ENCODE measurements around the gene SYT17.
A peak's percentile ranks its signal among the peaks of the same experiment; 100 is the strongest.
"Not testable (repeated sequence)": the region's sequence is repeated elsewhere in the genome, so short reads cannot be mapped to it uniquely, and the experiment has no call there.

Gene SYT17

DNA sequence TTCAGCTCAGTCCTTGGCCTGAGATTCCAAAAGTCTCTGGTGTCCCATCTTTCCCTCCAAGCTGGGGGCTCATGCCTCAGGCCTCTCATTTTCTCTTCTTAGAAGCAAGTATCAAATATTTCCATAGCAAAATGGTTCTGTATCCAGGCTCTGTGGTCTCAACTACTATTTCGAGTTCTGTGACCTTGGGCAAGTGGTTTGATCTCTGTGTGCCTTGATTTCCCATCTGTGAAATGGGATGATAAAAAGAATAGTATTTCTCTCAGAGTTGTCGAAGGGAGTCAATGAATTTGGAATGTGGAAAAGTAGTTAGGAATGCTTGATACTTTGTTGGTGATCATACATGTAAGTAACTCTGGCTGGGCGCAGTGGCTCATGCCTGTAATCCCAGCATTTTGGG, 6.4 kb downstream of the SYT17 start:
- DNase-seq, result no peak

- no peak for DNase-seq
These were observed 7.6 kb downstream of the SYT17 start for GRCh38 chr16:19175492-19176262.

- DNase-seq, result no peak
These were observed 9.2 kb downstream of the SYT17 start for GRCh38 chr16:19177111-19177739.

DNA sequence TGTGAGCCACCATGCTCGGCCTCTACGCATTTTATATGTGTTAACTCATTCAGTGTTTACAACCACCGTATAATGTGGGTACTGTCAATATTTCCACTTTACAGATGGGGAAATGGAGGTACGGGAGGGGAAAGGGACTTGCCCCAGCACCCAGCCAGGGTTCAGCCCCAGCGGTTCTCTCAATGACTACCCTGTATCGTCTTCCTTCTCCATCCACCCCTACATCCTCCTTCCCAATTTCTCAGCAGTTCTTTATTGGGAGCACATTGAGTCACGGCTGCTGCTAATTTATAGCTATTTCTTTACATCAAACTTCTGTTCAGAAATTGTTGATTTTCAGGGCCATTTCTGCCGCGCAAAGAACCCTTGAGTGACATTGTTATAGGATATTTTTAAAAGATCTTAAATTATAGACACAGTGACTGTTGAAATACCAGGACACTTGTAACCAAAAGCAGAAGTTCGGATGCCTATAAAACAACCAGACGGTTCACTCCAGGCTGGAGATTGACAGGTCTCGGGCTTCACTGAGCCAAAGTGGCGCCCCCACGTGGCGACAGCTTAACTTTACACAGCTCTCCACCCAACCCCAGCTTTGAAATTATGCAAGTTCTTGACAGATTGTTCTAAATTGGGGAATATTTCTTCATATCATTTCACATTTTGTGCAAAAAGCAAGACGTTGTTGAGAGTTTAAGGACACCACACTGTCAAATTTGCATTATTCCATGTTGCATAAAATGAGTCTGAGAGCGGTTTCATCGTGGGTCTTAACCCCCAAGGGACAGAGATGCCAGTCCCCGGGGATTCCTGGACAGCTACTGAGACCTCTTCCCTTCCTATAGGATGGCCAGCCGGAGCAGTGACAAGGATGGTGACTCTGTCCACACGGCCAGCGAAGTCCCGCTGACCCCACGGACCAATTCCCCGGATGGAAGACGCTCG, 11.8 kb downstream of the SYT17 start:
- peak; percentile 29 for DNase-seq

GRCh38 chr16:19180741-19181140, 12.7 kb downstream of the SYT17 start:
- no peak for DNase-seq

DNA sequence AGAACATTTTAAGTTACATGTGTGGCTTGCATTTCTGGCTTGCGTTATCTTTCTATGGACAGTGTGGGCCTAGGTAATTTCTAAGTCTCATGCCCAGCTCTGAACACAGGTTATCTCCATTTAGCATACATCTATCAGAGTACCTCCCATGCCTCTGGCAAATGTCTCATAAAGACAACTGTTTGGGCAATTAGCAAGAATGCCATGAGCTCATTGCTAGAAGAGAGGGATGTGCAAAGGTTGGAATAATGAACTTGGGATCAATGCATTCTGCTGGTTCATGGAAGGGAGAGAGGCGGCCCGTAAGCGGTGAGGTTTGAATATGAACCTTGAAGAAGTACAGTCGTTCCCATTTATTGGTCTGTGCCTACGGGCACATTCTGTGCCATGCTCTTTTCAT, 14.4 kb downstream of the SYT17 start:
- DNase-seq, result no peak

DNA sequence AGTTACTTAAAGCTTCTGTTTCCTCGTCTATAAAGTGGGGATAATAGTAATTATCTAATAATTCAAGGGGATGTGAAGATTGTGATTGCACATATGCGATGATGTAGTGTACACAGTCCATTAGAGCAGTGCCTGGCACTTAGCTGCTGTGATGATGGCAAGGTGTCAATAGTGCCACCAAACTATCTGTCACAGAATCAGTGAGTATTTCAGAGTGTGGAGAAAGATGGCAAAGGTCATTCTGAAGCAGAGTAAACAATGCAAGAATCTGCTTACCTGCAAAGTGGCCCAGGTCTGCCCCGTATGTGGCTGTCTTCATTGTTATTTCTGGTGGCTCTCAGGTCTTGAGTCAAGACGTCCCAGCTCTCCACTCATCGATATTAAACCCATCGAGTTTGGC, 15.1 kb downstream of the SYT17 start:
- no peak for DNase-seq

- no peak for DNase-seq
These were observed 16.9 kb downstream of the SYT17 start for GRCh38 chr16:19184823-19185509.

- no peak for DNase-seq
These were observed 17.4 kb downstream of the SYT17 start for GRCh38 chr16:19185510-19185851.

- DNase-seq, result no peak
These were observed 18.4 kb downstream of the SYT17 start for GRCh38 chr16:19186408-19186807.

DNA sequence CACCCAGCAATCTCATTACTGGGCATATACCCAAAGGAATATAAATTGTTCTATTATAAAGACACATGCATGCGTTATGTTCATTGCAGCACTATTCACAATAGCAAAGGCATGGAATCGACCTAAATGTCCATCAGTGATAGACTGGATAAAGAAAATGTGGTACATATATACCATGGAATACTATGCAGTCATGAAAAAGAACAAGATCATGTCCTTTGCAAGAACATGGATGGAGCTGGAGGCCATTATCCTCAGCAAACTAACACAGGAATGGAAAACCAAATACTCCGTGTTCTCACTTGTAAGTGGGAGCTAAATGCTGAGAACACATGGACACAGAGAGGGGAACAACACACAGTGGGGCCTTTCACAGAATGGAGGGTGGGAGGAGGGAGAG, 19.9 kb downstream of the SYT17 start:
- DNase-seq, result not testable (repeated sequence)

DNA sequence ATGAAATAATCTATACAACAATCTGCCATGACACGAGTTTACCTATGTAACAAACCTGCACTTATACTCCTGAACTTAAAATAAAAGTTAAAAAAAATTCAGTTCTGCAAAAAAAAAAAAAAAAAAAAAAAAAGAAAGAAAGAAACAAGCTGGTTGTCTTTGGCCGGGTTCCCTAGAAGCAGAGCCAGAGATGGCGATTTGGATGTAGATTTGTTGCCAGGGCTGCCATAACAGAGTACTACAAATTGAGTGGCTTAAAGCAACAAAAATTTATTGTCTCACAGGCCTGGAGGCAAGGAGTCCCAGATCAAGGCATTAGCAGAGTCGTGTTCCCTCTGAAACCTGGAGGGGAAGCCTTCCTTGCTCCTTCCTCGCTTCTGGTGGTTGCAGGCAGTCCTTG, 20.4 kb downstream of the SYT17 start:
- DNase-seq, result no peak

DNA sequence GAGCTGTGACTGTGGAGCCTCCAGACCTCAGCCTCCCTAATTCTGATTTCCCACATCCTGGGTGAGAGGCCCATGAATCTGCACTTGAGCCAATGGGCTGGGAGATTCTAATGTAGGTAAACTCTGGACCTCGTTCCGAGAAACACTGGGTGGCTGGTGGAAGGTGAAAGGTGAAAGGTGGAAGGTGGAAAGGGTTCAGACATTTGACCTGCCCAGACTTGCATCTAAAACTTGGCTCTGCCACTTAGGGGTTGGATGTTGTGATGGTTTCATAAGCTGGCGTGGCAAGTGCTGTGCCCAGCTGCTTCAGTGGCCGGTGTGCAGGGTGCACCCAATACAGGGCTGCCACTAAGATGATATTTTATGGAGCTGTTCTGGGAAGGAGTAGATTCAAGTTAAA, 24.8 kb downstream of the SYT17 start:
- no peak for DNase-seq

- no peak for DNase-seq
These were observed 28.8 kb downstream of the SYT17 start for GRCh38 chr16:19196871-19197270.

- no peak for DNase-seq
These were observed 35.4 kb downstream of the SYT17 start for GRCh38 chr16:19203374-19203966.

GRCh38 chr16:19210280-19210924, 42.4 kb downstream of the SYT17 start:
- DNase-seq, result no peak

DNA sequence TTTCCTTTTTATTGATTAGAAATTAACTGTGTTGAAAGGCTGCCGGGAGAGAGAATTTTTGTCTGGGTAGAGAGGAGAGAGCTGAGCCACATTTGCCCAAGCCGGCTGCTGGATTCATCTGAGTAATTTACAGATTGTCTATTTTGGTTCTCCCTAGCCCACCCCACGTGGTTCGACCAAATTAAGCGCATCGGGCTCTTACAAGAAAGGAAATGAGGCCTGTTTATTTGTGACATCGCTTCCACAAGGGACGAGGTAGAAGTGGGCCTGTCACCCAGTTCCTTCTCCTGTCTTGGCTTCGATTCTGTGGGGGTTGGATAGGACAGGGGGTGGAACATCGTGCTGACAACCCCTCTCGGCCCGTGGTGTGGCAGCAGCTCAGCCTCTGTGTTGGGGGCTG, 42.9 kb downstream of the SYT17 start:
- no peak for DNase-seq

DNA sequence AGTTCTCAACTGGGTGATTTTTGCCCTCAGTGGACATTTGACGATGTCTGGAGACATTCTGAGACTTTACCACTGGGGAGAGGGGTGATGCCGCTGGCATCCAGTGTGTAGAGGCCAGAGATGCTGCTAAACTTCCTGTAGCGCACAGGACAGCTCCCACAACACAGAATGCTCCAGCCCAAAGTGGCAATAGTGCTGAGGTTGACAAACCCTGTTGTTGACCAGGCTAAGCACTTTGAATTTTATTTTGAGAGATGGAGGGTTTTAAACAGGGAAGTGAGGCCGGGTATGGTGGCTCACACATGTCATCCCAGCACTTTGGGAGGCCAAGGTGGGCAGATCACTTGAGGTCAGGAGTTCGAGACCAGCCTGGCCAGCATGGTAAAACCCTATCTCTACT, 44.0 kb downstream of the SYT17 start:
- DNase-seq, result no peak

- no peak for DNase-seq
These were observed 45.8 kb downstream of the SYT17 start for GRCh38 chr16:19213885-19214284.

DNA sequence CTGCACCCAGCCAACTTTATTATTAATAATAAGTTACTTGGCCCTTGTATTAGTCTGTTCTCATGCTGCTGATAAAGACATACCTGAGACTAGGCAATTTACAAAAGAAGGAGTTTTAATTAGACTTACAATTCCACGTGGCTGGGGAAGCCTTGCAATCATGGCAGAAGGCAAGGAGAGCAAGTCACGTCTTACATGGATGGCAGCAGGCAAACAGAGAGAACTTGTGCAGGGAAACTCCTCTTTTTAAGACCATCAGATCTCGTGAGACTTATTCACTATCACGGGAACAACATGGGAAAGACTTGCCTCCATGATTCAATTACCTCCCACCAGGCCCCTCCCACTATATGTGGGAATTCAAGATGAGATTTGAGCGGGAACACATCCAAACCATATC, 47.7 kb downstream of the SYT17 start:
- DNase-seq, result no peak

DNA sequence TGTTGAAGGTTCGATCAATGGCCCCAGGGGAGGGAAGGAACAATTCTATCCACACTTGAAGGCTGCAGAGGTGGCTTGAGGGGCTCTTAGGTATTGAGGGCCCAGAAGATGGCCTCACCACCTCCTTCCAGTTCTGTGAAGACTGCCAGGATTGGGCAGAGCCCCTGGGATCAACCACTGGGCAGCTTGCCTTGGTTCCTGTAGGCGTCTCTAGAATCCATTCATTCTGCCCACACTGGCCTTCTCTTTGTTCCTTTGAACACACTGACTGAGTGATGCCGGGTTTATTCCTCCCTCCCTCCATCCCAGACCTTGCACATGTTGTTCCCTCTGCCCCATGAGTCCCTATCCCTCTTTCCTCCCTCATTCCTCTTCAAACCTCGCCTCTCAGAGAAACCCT, 50.5 kb downstream of the SYT17 start:
- no peak for DNase-seq

DNA sequence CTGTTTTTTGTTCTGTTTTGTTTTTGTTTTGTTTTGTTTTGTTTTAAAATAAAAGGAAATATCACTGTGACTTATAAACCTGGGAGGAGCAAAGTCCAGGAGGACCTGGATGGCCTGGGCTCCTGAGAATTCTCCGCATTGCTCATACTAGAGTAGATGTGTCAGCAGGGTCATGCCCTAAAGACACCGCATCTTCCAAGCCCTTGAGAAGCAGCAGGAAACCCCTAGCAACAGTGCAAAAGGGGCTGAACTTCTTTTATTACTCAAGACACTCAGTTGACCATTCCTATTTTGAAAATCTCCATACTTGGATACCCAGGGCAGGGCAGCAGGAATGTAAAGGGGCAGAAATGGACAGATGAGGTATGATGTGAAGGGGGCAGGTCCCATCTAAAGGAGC, 51.8 kb downstream of the SYT17 start:
- DNase-seq, result no peak

Data from CD4-positive, alpha-beta T cell treated with Interleukin-12 subunit alpha and Interleukin-12 subunit beta, for 1 hour (primary cell).